GM18502 (cell line): ENCODE measurements around the gene DNAJC5.
A peak's percentile ranks its signal among the peaks of the same experiment; 100 is the strongest.

Experiments
- ATAC-seq: cut with Tn5 transposase; IDR thresholded peaks from one replicate; pipeline ENCODE4 v1.9.1; 2021; ENCODE audit warnings: mild to moderate bottlenecking; ENCODE audit not compliant: unreplicated experiment, poor library complexity

Gene DNAJC5

DNA sequence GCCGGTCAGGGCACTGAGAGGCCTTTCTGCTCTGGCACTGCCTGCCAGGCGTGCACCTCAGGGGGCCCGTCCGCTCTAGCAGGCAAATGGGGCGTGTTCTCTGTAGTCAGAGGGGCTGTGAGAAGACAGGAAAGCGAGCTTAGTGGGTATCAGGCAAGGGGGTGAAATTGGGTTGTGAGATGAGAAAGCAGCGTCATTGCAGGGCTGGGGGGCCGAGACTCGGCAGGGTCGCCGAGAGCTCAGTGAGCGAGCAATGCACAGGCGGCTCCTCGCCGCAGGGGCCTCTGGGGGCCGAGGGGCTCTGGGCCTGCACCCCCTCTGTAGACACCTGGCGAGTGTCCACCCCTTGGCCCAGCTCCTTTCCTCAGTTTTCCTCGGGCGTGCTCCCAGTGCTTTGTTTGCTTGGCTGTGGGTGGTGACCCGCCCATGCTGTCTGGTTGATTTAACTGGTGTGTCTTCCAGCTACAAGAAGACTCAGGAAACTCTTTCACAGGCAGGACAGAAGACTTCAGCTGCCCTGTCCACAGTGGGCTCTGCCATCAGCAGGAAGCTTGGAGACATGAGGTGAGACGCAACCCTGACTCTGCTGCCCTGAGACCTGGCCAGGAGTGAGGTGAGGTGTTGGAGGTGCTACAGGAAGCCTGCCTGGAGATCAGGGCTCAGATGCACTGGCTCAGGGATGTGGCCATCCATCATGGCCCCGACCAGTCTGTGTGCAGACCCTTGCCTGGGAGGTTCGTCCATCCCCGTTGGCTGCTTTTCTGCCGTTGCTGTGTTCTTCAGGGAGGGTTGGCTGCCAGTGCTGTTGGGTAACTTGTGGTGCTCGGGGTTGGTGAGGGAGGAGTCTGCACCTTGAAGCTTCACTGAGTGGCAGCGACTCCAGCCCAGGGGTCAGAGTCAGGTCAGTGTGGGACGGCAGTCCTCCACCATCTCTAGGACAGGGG is 12.4 kb upstream of the DNAJC5 start:
- ATAC-seq: no peak

- ATAC-seq: no peak
These were observed 11.7 kb upstream of the DNAJC5 start for GRCh38 chr20:63883201-63883593.

DNA sequence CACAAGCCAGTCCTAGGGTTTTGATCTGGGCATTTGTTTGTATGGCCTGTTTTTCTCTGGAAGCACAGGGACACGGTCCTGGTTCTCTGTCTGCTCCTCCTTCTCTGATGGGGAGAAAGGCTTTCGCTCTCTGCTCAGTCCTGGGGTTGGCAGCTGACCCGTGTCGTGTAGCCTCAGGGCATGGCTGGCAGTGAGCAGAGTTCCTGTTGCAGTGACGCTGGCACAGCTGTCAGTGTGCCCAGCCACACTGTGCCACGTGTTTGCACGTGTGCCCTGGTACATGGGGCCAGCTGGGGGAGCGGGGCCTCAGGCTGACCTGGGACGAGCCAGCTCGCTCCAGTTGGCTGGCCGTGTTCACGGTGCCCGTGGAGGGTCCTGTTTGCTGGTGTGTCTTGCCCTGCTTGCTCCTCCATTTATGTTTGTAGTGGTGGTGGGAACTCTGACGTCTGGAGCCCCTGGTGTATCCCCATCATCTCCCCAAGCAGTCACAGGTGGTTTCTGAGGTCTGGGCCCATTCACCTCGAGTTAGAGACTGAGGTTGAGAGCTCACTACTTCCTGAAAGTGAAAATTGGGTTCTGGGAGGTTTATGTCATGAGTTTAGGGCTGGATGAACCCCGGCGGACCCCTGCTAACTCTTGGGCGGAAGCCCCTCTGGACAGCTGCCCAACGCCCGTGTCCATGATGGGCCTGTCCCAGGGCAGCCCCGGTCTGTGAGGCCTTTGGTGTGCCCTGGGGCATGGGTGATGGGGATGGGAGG is 10.2 kb upstream of the DNAJC5 start:
- ATAC-seq: no peak

DNA sequence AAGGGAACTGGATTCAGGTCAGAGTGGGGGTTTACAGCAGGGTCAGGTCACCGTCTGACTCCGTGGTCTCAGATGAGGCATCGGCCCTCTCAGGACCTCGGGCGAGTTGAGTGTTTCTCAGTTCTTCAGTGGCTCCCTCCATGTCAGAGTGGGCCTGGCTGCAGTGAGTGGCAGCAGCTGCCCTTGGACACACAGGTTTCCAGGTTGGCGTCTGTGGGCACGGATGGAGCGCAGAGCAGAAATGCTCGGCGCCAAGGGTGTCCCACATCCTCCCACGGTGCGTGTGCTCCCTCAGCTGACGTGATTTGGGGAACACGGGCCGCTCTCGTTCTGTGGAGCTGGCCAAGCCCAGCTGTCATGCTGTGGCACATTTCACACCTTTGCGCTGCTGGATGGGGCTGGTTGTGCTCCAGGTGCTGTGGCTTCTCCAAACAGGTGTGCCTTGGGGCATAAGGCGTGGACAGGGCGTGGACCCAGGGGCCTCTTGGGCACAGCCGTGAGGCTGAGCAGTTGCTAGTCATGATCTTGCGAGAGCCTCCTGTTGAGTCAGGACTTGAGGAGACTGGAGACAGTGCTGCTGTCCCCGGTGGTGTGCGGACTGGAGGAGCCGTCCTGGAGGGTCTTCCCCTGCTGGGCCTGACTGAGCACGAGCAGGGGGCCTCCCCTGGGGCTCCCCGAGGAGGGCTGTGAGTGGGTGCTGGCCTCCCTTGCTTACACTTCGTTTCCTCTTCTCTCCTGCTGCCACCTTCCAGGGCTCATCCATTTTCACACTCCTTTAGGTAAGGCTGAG is 9.5 kb upstream of the DNAJC5 start:
- no peak for ATAC-seq

DNA sequence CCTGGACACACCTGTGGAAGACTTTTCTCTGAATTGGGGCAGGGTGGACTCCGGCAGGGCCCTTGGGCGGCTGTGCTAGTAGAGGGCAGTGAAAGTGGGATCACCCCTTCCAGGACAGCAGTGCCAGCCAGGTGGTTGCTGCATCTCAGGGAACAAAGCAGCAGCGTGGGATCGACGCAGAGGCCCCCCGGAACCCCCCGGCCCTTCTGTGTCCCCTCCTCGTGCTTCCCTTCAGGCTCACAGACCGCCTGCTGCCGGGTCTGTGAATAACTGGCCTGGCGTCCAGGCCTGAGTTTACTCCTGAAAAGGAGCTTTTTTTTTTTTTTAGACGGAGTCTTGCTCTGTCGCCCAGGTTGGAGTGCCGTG is 8.9 kb upstream of the DNAJC5 start:
- no peak for ATAC-seq

DNA sequence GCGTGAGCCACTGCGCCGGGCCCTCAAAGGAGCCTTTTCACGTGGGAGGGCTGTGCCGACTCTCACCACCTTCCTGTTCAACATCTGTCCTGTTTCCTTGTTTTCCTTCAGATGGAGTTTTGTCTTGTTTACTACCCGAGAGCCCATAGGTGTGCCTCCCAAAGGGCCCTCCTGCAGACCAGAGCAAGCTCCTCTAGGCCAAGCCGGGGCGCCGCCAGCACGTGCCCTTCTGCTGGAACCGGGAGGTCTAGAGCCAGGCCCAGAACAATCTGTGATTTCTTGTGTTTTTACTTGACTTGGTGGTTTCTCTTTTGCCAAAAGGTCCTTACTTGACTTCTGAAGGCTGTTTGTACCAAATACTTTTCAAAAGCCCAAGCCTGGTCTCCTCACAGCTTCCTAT is 8.0 kb upstream of the DNAJC5 start:
- no peak for ATAC-seq

DNA sequence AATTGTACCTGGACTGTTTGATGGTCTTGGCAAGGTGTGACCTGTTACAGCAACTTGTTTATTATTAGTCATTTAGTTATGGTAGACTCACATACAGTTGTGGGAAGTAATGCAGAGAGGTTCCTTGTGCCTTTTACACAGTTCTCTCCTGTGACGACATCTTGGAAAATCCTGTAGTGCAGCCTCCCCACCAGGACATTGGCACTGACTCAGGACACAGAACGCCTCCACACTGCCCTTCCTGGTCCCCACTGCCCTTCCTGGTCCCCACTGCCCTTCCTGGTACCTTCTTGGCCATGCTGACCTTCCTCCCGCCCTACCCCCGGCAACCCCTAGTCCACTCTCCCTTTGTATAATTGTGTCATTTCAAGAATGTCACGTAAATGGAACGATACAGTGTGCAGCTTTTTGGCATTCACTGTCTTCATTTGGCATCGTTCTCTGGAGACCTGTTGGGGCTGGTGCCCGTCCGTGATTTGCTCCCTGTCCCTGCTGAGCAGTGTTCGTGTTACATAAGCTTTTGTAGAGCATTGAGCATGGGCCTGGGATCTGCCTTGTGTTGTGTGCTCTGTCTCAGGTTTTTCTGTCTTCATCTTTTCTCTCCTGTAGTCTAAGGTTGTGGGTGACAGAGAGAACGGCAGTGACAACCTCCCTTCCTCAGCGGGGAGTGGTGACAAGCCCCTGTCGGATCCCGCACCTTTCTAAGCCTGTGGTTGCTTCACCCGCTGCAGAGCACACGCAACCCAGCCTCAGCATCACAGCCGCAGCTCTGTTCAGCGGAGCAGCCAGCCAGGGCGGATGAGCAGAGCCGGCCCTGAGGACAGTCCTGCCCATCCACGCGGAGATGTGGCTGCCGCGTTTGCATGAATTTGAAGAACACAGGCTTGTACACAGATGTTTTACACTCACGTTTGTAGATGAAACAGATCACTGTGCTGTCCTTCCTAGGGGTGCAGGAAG is 5.4 kb upstream of the DNAJC5 start:
- ATAC-seq: no peak

- ATAC-seq: no peak
These were observed 4.7 kb upstream of the DNAJC5 start for GRCh38 chr20:63890201-63890576.

DNA sequence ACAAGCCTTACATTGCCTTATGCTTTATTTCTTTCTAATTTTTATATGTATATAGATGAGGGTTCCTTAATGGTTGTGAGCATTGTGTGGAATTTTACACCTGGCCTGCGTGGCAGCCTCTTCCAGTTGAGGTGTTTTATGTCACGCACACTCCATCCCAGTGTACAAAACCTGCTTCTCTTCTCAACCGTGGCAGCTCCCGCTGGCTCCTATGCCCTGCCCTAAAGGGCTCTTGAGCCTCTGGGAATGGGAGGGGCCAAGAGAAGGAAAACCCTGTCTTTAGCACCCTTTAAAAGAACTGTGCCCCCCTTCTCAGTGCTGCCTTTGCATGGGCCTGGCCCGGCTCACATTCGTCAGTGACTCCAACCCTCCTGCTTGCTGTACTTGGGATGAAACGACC is 4.3 kb upstream of the DNAJC5 start:
- ATAC-seq: no peak

DNA sequence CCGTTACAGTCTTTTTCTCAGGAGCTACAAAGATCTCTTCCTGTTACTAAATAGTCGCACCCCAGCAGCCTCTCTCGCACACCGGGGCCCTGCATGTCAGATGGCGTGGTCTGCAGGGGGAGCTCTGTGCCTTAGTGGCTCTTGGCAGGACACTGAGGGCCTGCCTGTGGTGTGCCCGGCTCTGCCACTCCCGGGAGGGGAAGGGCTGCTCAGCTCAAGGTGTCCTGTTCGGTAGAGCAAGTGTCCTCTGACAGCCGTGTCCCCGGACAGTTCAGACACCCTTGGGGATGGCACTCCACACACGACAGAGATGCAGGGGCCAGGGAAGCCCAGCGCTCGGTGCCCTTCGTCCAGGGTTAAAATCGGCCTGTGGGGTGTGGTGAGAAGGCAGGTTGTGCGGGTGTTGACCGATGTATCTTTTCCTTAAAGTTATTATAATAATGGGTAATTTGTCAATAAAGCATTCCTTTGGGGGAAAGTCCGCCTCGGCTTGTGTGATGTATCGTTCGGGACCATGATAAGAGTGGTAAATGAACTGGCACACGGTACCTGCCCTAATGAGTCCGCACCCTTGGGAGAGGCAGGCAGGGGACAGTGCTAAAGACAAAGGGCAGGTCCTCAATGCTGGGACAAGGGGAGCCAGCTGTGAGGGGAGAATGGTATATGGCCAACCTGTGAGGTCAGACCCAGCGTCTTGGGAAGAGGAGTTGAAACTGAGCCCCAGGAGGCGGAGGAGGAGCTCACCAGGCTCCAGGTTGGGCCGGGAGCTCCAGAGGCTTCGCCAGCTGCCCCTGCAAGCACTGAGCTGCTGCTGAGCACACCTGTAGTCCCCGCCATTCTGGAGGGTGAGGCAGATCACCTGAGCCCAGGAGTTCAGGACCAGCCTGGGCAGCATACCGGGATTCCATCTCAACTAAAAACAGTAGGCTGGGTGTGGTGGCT is 3.6 kb upstream of the DNAJC5 start:
- ATAC-seq: no peak

GRCh38 chr20:63892402-63892801 is 2.5 kb upstream of the DNAJC5 start:
- ATAC-seq: no peak

DNA sequence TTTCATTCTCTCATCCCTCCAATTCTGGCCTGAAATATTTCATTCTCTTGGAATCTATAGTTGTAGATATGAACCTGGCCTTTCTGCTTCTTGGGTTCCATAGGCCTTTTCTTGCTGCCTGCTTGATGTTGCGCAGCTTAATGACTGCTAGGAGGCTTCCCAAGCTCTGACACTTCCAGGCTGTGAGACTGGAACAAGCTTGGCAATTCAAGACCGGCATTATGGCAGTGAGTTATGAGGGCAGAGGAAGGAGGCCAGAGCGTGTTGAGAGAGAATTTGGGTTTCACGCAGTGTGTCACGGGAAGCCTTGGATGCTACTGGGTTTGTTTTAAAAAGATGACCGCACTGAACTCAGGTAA is 948 bp upstream of the DNAJC5 start:
- no peak for ATAC-seq

DNA sequence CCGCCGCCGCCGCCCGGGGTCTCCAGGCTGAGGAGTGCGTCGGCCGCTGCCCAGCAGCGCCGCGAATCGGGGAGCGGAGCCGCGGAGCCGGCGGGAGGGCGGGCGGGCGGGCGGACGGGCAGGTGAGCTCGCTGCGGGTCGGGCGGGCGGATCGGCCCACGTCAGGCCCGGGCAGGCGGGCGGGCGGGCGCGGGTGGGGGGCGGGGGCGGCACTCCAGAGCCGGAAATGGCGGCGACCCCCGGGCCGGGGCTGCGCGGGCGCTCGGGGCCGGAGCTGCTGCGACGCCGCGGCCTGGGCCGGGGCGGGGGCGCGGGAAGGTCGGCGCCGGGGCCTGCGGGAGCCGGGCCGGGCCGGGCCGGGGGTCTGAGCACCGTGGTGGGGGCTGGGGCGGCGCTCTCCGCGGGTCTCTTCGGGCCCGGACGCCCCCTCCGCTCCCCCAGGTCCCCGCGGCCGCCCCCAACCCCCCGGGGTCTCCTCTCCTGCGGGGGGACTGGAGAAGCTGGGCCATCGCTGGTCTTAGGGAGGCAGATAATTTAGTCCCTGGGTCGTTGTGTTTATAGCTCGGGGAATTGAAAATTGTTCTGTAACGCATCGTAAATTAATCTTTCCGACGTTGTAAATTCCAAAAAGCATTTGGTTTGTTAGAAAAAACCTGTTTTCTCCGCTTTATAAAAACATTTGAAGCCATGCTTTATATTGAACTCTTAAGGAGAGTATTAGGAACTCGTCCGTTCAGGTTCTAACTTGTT is 451 bp downstream of the DNAJC5 start:
- no peak for ATAC-seq

- ATAC-seq: no peak
These were observed 982 bp downstream of the DNAJC5 start for GRCh38 chr20:63895952-63896263.

- ATAC-seq: peak; percentile 40
These were observed 1.6 kb downstream of the DNAJC5 start for GRCh38 chr20:63896264-63897105.

GRCh38 chr20:63897978-63898561 is 3.1 kb downstream of the DNAJC5 start:
- no peak for ATAC-seq
